Testis (tissue), 3 donors: ENCODE results near the gene ADAMTS6. TPM values are rescaled to one million over a fixed set of nuclear protein-coding genes. Genes with fewer than 3 reads are reported as not detected.

Experiments
- DNase-seq: peaks from one replicate; pipeline ENCODE4 v3.0.0-alpha.2; 2019
- H3K27ac ChIP-seq, 2 donors: fragments of 200-600 bp; sonication (generic); one replicate each; pipeline ENCODE4 v1.5.1; 2019
- H3K27me3 ChIP-seq: fragments of 200-600 bp; sonication (generic); one replicate; pipeline ENCODE4 v1.5.1; 2019
- H3K36me3 ChIP-seq: fragments of 200-600 bp; sonication (generic); one replicate; pipeline ENCODE4 v1.5.1; 2017; ENCODE audit warnings: low read depth; ENCODE audit errors: missing control alignments
- H3K4me1 ChIP-seq: fragments of 200-600 bp; sonication (generic); one replicate; pipeline ENCODE4 v1.5.1; 2019
- H3K4me3 ChIP-seq, 2 donors: fragments of 200-600 bp; sonication (generic); one replicate each; pipeline ENCODE4 v1.5.1; 2017 to 2019
- H3K9me3 ChIP-seq: fragments of 200-600 bp; sonication (generic); one replicate; pipeline ENCODE4 v1.5.1; 2017
- POLR2A ChIP-seq: fragments of 450-650 bp; IDR thresholded peaks from one replicate; pipeline ENCODE4 v1.6.1; 2017; ENCODE audit warnings: antibody characterized with exemption, mild to moderate bottlenecking, moderate library complexity
- WGBS, 2 donors: methylation state at CpG; one replicate each; pipeline ENCODE4 v1.1.5; 2018; 5-methylcytosine and 5-hydroxymethylcytosine counted together
- intact Hi-C: fragments of 100-400 bp; cut with DNase I; formaldehyde crosslinking; loops from one replicate; pipeline ENCODE4 v1.15.1; 2023; ENCODE audit warnings: low total_unique reads
- polyA plus RNA-seq: library from polyadenylated mRNA; stranded (reverse); fragments of 350-450 nt; fragmentation: Illumina TruSeq; extraction: RNeasy Lipid Tissue Mini Kit (QIAGEN cat#74804); gene quantifications from one replicate; pipeline ENCODE4 v1.2.3, GENCODE V29; 2014; ENCODE audit warnings: low read depth, low replicate concordance; ENCODE audit not compliant: insufficient read depth
- total RNA-seq, 2 donors: library from RNA; depleted of rRNA; stranded (reverse); fragments of >200 nt; gene quantifications; one replicate each; pipeline ENCODE4 v1.2.3, GENCODE V29; 2016
- TF ChIP-seq, protein P1 (sequence below), 3 experiments: fragments of 450-650 bp in 2 of 3; fragments of 200-600 bp in 1 of 3; sonication (generic) in 1 of 3; IDR thresholded peaks; one replicate each; pipeline ENCODE4 v1.5.1; 2016 to 2019; ENCODE audit warnings: antibody characterized with exemption in 3 of 3, mild to moderate bottlenecking in 2 of 3, moderate library complexity in 1 of 3

The ADAMTS6 gene
- total and polyA plus RNA-seq, 3 donors from 2014 or later: 4.1 to 43.1 (median 25.5) TPM

DNA sequence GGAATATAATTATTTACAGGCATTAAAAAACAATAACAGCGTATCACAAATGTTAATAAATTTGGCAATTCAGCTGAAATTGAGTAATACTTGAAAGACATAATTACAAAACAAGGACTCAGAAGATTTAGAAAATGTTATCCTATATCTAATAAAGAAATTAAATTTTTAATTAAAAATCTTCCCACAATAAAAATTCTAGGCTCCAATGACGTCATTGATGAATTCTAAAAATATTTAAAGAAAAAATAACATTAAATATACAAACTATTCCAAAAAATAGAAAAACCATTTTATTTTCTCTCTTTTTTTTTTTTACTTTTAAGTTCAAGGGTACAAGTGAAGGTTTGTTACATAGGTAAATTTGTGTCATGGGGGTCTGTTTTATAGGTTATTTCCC is 161.5 kb downstream of the ADAMTS6 start:
- 91 to 93% methylated on average over 2 of the region's 2 CpGs for WGBS, 2 donors
- Histone ChIP-seq H3K4me1 (no peaks in the 10 kb centered on the region), H3K27ac (no peak overlapping the region), H3K9me3 (no peaks in the 10 kb centered on the region), H3K4me3 (no peak overlapping the region), H3K36me3 (no peaks in the 10 kb centered on the region), H3K27me3 (no peaks in the 10 kb centered on the region)
- DNase-seq: no peak
- no peak for TF ChIP-seq POLR2A
- TF ChIP-seq, protein P1, sequence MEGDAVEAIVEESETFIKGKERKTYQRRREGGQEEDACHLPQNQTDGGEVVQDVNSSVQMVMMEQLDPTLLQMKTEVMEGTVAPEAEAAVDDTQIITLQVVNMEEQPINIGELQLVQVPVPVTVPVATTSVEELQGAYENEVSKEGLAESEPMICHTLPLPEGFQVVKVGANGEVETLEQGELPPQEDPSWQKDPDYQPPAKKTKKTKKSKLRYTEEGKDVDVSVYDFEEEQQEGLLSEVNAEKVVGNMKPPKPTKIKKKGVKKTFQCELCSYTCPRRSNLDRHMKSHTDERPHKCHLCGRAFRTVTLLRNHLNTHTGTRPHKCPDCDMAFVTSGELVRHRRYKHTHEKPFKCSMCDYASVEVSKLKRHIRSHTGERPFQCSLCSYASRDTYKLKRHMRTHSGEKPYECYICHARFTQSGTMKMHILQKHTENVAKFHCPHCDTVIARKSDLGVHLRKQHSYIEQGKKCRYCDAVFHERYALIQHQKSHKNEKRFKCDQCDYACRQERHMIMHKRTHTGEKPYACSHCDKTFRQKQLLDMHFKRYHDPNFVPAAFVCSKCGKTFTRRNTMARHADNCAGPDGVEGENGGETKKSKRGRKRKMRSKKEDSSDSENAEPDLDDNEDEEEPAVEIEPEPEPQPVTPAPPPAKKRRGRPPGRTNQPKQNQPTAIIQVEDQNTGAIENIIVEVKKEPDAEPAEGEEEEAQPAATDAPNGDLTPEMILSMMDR (IDR thresholded peaks at IDR 0.05): no peak
- intact Hi-C loops: no loop called here

DNA sequence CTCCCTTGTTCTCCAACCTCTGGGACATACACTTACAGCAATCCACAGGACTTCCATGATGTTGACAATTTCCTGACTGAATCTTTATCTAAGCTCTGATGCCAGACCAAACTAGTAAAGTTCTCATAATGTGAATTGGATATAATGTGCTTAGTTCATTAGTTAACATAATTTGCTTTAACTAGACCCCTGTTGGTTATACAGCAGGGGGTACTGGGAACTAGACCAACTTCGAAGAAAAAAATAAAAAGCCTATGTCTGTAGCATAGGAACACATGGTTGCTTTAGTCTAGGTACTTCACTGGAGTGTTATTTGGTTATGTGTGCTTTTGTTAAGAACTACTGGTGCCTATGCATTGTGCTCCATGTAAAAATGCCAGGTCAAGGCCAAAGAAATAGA is 173.8 kb downstream of the ADAMTS6 start:
- Histone ChIP-seq H3K27ac (no peak overlapping the region), H3K4me3 (no peak overlapping the region), H3K27me3 (no peaks in the 10 kb centered on the region), H3K36me3 (no peaks in the 10 kb centered on the region), H3K4me1 (no peaks in the 10 kb centered on the region), H3K9me3 (no peaks in the 10 kb centered on the region)
- WGBS, 2 donors: 87 to 92% methylated on average over 1 of the region's 1 CpG
- no peak for DNase-seq
- TF ChIP-seq POLR2A: no peak
- TF ChIP-seq, protein P1 (IDR thresholded peaks at IDR 0.05): no peak
- intact Hi-C loops: no loop called here

DNA sequence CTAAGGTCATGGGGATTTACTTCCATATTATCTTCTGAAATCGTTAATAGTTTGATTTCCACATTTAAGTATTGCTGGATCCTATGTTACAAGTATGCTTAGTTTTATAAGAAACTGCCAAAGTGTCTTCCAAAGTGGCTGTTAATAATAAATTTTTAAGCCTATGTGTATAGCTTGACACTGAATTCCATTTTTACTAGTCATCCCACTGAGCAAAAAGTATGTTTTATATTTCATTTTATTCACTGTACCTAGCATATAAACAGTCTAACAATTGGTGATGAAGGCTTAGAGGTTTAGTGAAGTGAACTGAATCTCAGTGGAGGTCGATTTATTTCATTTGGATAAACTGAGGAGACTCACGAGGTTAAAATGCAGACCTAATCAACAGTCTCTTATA is 174.6 kb downstream of the ADAMTS6 start:
- Histone ChIP-seq H3K9me3 (no peaks in the 10 kb centered on the region), H3K4me3 (no peak overlapping the region), H3K36me3 (no peaks in the 10 kb centered on the region), H3K27me3 (no peaks in the 10 kb centered on the region), H3K27ac (no peak overlapping the region), H3K4me1 (no peaks in the 10 kb centered on the region)
- intact Hi-C loops: no loop called here
- TF ChIP-seq, protein P1 (IDR thresholded peaks at IDR 0.05): no peak
- no peak for TF ChIP-seq POLR2A
- WGBS, 2 donors: 88 to 90% methylated on average over 3 of the region's 3 CpGs
- no peak for DNase-seq

DNA sequence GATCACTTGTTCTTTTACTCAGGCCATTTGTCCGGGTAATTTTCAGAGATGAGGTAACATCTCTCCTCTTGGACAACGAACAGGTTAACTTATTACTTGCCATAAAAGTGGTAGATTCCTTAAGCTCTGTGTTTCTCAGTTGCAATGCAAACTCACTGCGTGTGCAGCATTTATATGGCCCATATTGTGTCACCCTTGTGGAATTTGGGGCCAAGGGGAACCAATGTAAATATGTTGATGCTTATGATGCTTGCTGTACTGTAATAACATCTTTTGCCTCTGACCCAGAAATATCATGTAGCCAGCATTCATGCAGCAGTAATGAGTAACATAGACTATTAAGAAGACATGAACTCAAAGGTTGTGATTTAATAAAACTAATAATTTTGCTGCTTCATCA is 175.8 kb downstream of the ADAMTS6 start:
- 77 to 78% methylated on average over 3 of the region's 3 CpGs for WGBS, 2 donors

DNA sequence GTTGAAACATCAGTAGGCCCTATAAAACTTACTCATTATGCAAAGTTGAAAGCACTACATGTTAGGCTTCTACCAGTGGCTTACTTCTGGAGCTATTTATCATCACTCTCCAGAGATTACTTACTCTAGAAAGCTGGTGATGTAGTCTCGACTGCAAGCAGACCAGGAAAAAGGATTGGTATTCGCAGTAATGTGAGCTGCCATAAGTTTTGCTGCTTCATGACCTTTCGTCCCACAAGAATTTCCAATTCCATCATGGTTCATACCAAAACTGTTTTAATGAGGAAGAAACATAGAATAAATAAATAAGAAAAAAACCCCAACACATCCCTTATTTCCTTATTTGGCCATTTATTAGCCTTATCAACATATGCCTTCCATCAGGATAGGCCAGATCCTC is 181.9 kb downstream of the ADAMTS6 start:
- intact Hi-C loops: no loop called here
- Histone ChIP-seq H3K4me1 (no peaks in the 10 kb centered on the region), H3K36me3 (no peaks in the 10 kb centered on the region), H3K27ac (no peak overlapping the region), H3K27me3 (no peaks in the 10 kb centered on the region), H3K4me3 (no peak overlapping the region), H3K9me3 (no peaks in the 10 kb centered on the region)
- no peak for DNase-seq
- no peak for TF ChIP-seq POLR2A
- TF ChIP-seq, protein P1 (IDR thresholded peaks at IDR 0.05): no peak
- 84 to 89% methylated on average over 3 of the region's 3 CpGs for WGBS, 2 donors

More for the DNA sequence above, 175.8 kb downstream of the ADAMTS6 start:
- H3K27me3 ChIP-seq: no peaks in the 10 kb centered on the region
- H3K27ac ChIP-seq: no peak overlapping the region
- no peaks in the 10 kb centered on the region for H3K4me1 ChIP-seq
- DNase-seq: no peak
- no peak overlapping the region for H3K4me3 ChIP-seq
- no peaks in the 10 kb centered on the region for H3K9me3 ChIP-seq
- TF ChIP-seq, protein P1 (IDR thresholded peaks at IDR 0.05): no peak
- TF ChIP-seq POLR2A: no peak
- intact Hi-C loops: no loop called here
- no peaks in the 10 kb centered on the region for H3K36me3 ChIP-seq
